H1 (cell line): ENCODE measurements around the gene S100A6. TPM values are rescaled to one million over a fixed set of nuclear protein-coding genes. Genes with fewer than 3 reads are reported as not detected.

Experiments
- CTCF ChIA-PET: fragments of 300-600 bp; sonication (Branson Sonifier 250); formaldehyde crosslinking; loops from one replicate; lab custom pipeline; 2021; ENCODE audit not compliant: partially characterized antibody; lab: Charles Lee
- POLR2A ChIA-PET: fragments of 300-600 bp; sonication (Branson Sonifier 250); formaldehyde crosslinking; loops from one replicate; lab custom pipeline; 2021; ENCODE audit warnings: inconsistent platforms; ENCODE audit not compliant: partially characterized antibody; lab: Charles Lee
- DNase-seq, 2 experiments: peaks; one replicate each; pipeline versions ENCODE4 v3.0.0 to v3.0.0-alpha.2; 2010 to 2022; ENCODE audit warnings: low spot score in 2 of 2, low read depth in 1 of 2, mixed read lengths in 1 of 2
- FAIRE-seq: peaks from 2 replicates; lab custom pipeline; 2011; peaks lifted over from hg19 to GRCh38; lab: Jason Lieb, UNC
- H2AFZ ChIP-seq: 2 replicates; pipeline ENCODE4 v1.8.1; 2012; ENCODE audit warnings: low read length, inconsistent platforms
- H2AK5ac ChIP-seq: 2 replicates; pipeline ENCODE4 v1.6.1; 2013; ENCODE audit warnings: low read depth, low read length
- H2BK120ac ChIP-seq: replicated peaks from 2 replicates; pipeline ENCODE3; 2013; ENCODE audit warnings: low read depth, low read length, inconsistent platforms
- H2BK12ac ChIP-seq: 2 replicates; pipeline ENCODE4 v1.6.1; 2013; ENCODE audit warnings: low read depth, low read length
- H2BK15ac ChIP-seq: 2 replicates; pipeline ENCODE4 v1.6.1; 2013; ENCODE audit warnings: low read length
- H2BK20ac ChIP-seq: 2 replicates; pipeline ENCODE4 v1.6.1; 2013; ENCODE audit warnings: low read length
- H2BK5ac ChIP-seq: 2 replicates; pipeline ENCODE4 v1.6.1; 2013; ENCODE audit warnings: low read depth, low read length
- H3K14ac ChIP-seq: 2 replicates; pipeline ENCODE4 v1.6.1; 2013; ENCODE audit warnings: inconsistent platforms; ENCODE audit not compliant: insufficient read length
- H3K18ac ChIP-seq: 2 replicates; pipeline ENCODE4 v1.6.1; 2013; ENCODE audit warnings: low read length; ENCODE audit errors: extremely low read depth
- H3K23ac ChIP-seq: 2 replicates; pipeline ENCODE4 v1.6.1; 2013; ENCODE audit warnings: inconsistent platforms; ENCODE audit not compliant: insufficient read length
- H3K23me2 ChIP-seq: 2 replicates; pipeline ENCODE4 v1.6.1; 2013; ENCODE audit warnings: low read depth, low read length
- H3K27ac ChIP-seq: 2 replicates; pipeline ENCODE4 v1.6.1; 2011; ENCODE audit warnings: low read depth, low read length, inconsistent platforms
- H3K27me3 ChIP-seq, 4 experiments: replicated peaks in 1 of 4; 1 replicate in 1 of 4; 2 replicates in 3 of 4; pipeline versions ENCODE4 v1.6.1 to v1.8.1; 2011 to 2013; ENCODE audit warnings: low read length in 3 of 4, mild to moderate bottlenecking in 3 of 4, inconsistent platforms in 2 of 4, mixed read lengths in 2 of 4, moderate library complexity in 1 of 4; ENCODE audit not compliant: control insufficient read depth in 3 of 4, insufficient read depth in 3 of 4; ENCODE audit errors: extremely low read depth in 1 of 4
- H3K36me3 ChIP-seq, 4 experiments: 2 replicates each; pipeline versions ENCODE4 v1.6.1 to v1.8.1; 2011 to 2013; ENCODE audit warnings: mild to moderate bottlenecking in 4 of 4, low read length in 3 of 4, moderate library complexity in 2 of 4, control low read depth in 1 of 4, inconsistent platforms in 1 of 4; ENCODE audit not compliant: insufficient read depth in 4 of 4, control insufficient read depth in 2 of 4
- H3K4ac ChIP-seq: replicated peaks from 2 replicates; pipeline ENCODE3; 2013; ENCODE audit warnings: low read length, low read depth, mixed read lengths, inconsistent platforms; ENCODE audit not compliant: insufficient read length
- H3K4me1 ChIP-seq, 4 experiments: replicated peaks in 1 of 4; 1 replicate in 1 of 4; 2 replicates in 3 of 4; pipeline versions ENCODE4 v1.6.1 to v1.8.1; 2011 to 2013; ENCODE audit warnings: low read length in 3 of 4, inconsistent platforms in 2 of 4, mixed read lengths in 1 of 4; ENCODE audit not compliant: insufficient read depth in 4 of 4, control insufficient read depth in 3 of 4
- H3K4me2 ChIP-seq, 2 experiments: 2 replicates each; pipeline versions ENCODE4 v1.6.1 to v1.8.1; 2011 to 2013; ENCODE audit warnings: low read depth in 2 of 2, low read length in 2 of 2, control low read depth in 1 of 2, inconsistent platforms in 1 of 2, mild to moderate bottlenecking in 1 of 2; ENCODE audit not compliant: insufficient read depth in 1 of 2
- H3K4me3 ChIP-seq, 4 experiments: fragments of 200-600, 300-600 bp in 1 of 4; sonication (generic), shearing (Covaris generic), sonication (Bioruptor Twin) in 1 of 4; 2 replicates each; pipeline versions ENCODE4 v1.5.1 to v1.8.1; 2011 to 2016; ENCODE audit warnings: low read length in 4 of 4, low read depth in 3 of 4, control low read depth in 2 of 4, inconsistent platforms in 2 of 4, mild to moderate bottlenecking in 2 of 4, mixed read lengths in 1 of 4, moderate library complexity in 1 of 4; ENCODE audit not compliant: insufficient read depth in 2 of 4; ENCODE audit errors: extremely low read depth in 1 of 4
- H3K56ac ChIP-seq: replicated peaks from 2 replicates; pipeline ENCODE3; 2013; ENCODE audit warnings: low read depth, mild to moderate bottlenecking, mixed read lengths, low read length, inconsistent platforms; ENCODE audit not compliant: insufficient read length
- H3K79me1 ChIP-seq: 2 replicates; pipeline ENCODE4 v1.6.1; 2013; ENCODE audit warnings: low read depth, low read length, control low read depth
- H3K79me2 ChIP-seq, 2 experiments: 2 replicates each; pipeline versions ENCODE4 v1.6.1 to v1.8.1; 2012 to 2013; ENCODE audit warnings: low read length in 2 of 2, mild to moderate bottlenecking in 2 of 2, inconsistent platforms in 1 of 2; ENCODE audit not compliant: insufficient read depth in 2 of 2, control insufficient read depth in 1 of 2
- H3K9ac ChIP-seq, 4 experiments: replicated peaks in 1 of 4; 1 replicate in 1 of 4; 2 replicates in 3 of 4; pipeline versions ENCODE4 v1.6.1 to v1.8.1; 2011 to 2013; ENCODE audit warnings: low read depth in 3 of 4, low read length in 3 of 4, control low read depth in 2 of 4, mild to moderate bottlenecking in 2 of 4, moderate library complexity in 2 of 4, inconsistent platforms in 1 of 4; ENCODE audit errors: extremely low read depth in 1 of 4
- H3K9me3 ChIP-seq, 2 experiments: 2 replicates each; pipeline versions ENCODE4 v1.6.1 to v1.8.1; 2012 to 2013; ENCODE audit warnings: mild to moderate bottlenecking in 2 of 2, moderate library complexity in 2 of 2, control low read depth in 1 of 2, inconsistent platforms in 1 of 2, low read depth in 1 of 2, low read length in 1 of 2, mixed read lengths in 1 of 2; ENCODE audit not compliant: insufficient read depth in 2 of 2
- H4K20me1 ChIP-seq, 2 experiments: replicated peaks in 1 of 2; 2 replicates each; pipeline versions ENCODE3 to v1.8.1; 2011 to 2013; ENCODE audit warnings: inconsistent platforms in 2 of 2, low read length in 2 of 2, mild to moderate bottlenecking in 1 of 2; ENCODE audit not compliant: insufficient read depth in 2 of 2, control insufficient read depth in 1 of 2
- H4K5ac ChIP-seq: 2 replicates; pipeline ENCODE4 v1.6.1; 2013; ENCODE audit warnings: low read length, low read depth, mixed read lengths, inconsistent platforms; ENCODE audit not compliant: insufficient read length
- H4K8ac ChIP-seq: 2 replicates; pipeline ENCODE4 v1.8.0; 2013; ENCODE audit warnings: mild to moderate bottlenecking, moderate library complexity, low read length, inconsistent platforms; ENCODE audit not compliant: insufficient read depth; ENCODE audit errors: extremely low read depth
- H4K91ac ChIP-seq: replicated peaks from 2 replicates; pipeline ENCODE3; 2013; ENCODE audit warnings: low read length, mixed read lengths, inconsistent platforms; ENCODE audit not compliant: insufficient read length
- CBX5 ChIP-seq: fragments of 300-800, 300-1000 bp; sonication (generic); IDR thresholded peaks from 2 replicates; pipeline ENCODE4 v1.7.1; 2016; ENCODE audit warnings: antibody characterized with exemption, low read length, low read depth
- CTBP2 ChIP-seq: IDR thresholded peaks from 2 replicates; pipeline ENCODE4 v1.7.0; 2011; ENCODE audit warnings: borderline replicate concordance, mild to moderate bottlenecking, moderate library complexity, mixed read lengths, low read length; ENCODE audit not compliant: insufficient read depth, insufficient read length
- CTCF ChIP-seq, 3 experiments: IDR thresholded peaks; 1 replicate in 2 of 3; 2 replicates in 1 of 3; pipeline versions ENCODE4 v1.5.1 to v1.6.1; 2011; ENCODE audit warnings: low read length in 3 of 3, mild to moderate bottlenecking in 3 of 3, inconsistent platforms in 2 of 3, low read depth in 1 of 3, moderate library complexity in 1 of 3; ENCODE audit not compliant: insufficient read depth in 1 of 3; ENCODE audit errors: control extremely low read depth in 1 of 3
- GABPA ChIP-seq: IDR thresholded peaks from 2 replicates; pipeline ENCODE4 v1.6.1; 2011; ENCODE audit warnings: mild to moderate bottlenecking, low read length, moderate library complexity, borderline replicate concordance; ENCODE audit not compliant: insufficient read depth
- MAFK ChIP-seq: IDR thresholded peaks from 2 replicates; pipeline ENCODE4 v1.6.1; 2012; ENCODE audit warnings: low read depth, mild to moderate bottlenecking, improper control_type of control experiment, low read length
- NRF1 ChIP-seq: IDR thresholded peaks from 2 replicates; pipeline ENCODE4 v1.6.1; 2011; ENCODE audit warnings: mild to moderate bottlenecking, low read depth, low read length, improper control_type of control experiment
- POLR2A ChIP-seq, 2 experiments: IDR thresholded peaks; 1 replicate in 1 of 2; 2 replicates in 1 of 2; pipeline ENCODE4 v1.6.1; 2011; ENCODE audit warnings: low read depth in 2 of 2, low read length in 2 of 2, mild to moderate bottlenecking in 2 of 2; ENCODE audit errors: control extremely low read depth in 1 of 2
- USF2 ChIP-seq: IDR thresholded peaks from 2 replicates; pipeline ENCODE4 v1.6.1; 2011; ENCODE audit warnings: low read length, improper control_type of control experiment
- WGBS, 2 experiments: shearing (Covaris generic) in 1 of 2; methylation state at CpG; one replicate each; pipeline versions ENCODE4 v1.1.6 to v1.1.7; 2013 to 2015; ENCODE audit warnings: low lambda C conversion rate in 2 of 2, mixed read lengths in 2 of 2, inconsistent platforms in 1 of 2, low coverage in 1 of 2, missing lambda C conversion rate in 1 of 2; ENCODE audit not compliant: insufficient replicate concordance in 2 of 2, insufficient coverage in 1 of 2, insufficient read length in 1 of 2; ENCODE audit errors: extremely low coverage in 1 of 2, missing lambda C conversion rate in 1 of 2; 5-methylcytosine and 5-hydroxymethylcytosine counted together
- polyA plus RNA-seq, 7 experiments: library from polyadenylated mRNA; depleted of rRNA in 3 of 7; stranded (reverse) in 5 of 7; unstranded in 2 of 7; fragments of >200 nt in 5 of 7; fragments of 200-250 nt in 2 of 7; gene quantifications; 1 replicate in 5 of 7; 2 replicates in 1 of 7; 4 replicates in 1 of 7; pipeline versions ENCODE4 v1.2.1 to v1.2.3, GENCODE V29; 2011 to 2013; ENCODE audit warnings: missing spikeins in 2 of 7, mixed read lengths in 2 of 7
- total RNA-seq: library from RNA; stranded (reverse); fragmentation: NEBNext Ultra II Directional; extraction: Animal tissue kit (Norgen Biotek cat#: 25700); gene quantifications from 2 replicates; pipeline ENCODE4 v1.2.1, GENCODE V29; 2021

The S100A6 gene
- total and polyA plus RNA-seq, 2 of the 8 experiments (the other 6 are each of a cell fraction or from before 2014, with no cell fraction given), result 11.1 to 63.0 TPM

GRCh38 chr1:153490272-153491051 lies 45.3 kb downstream of the S100A6 start:
- Histone ChIP-seq H2AFZ (peak overlapping the region; percentile 16; the same call in 1 of the 2 replicates), H4K8ac (no peak overlapping the region; the same call in 1 of the 2 replicates), H2AK5ac (no peak overlapping the region), H3K56ac (no peak overlapping the region), H3K79me1 (no peaks in the 10 kb centered on the region), H3K27me3 (no peaks in the 10 kb centered on the region; a peak in 1 of 7 replicates), H3K27ac (no peak overlapping the region), H2BK20ac (no peak overlapping the region), H4K5ac (no peak overlapping the region), H4K20me1 (no peaks in the 10 kb centered on the region), H4K91ac (no peak overlapping the region), H3K23ac (no peak overlapping the region), H2BK15ac (no peak overlapping the region), H3K4me2 (no peak overlapping the region), H2BK12ac (no peak overlapping the region), H2BK120ac (no peak overlapping the region), H3K4ac (peak overlapping the region; percentile 32), H2BK5ac (no peak overlapping the region), H3K79me2 (no peaks in the 10 kb centered on the region), H3K23me2 (no peaks in the 10 kb centered on the region), H3K4me1 (peaks cover 0 to 4% (median 2%) of the 10 kb centered on the region in 4 experiments; a peak in 2 of 7 replicates), H3K9ac (no peak overlapping the region), H3K4me3 (no peak overlapping the region), H3K18ac (no peak overlapping the region; the same call in 1 of the 2 replicates), H3K36me3 (no peaks in the 10 kb centered on the region), H3K14ac (no peak overlapping the region), H3K9me3 (no peaks in the 10 kb centered on the region)
- DNase-seq (no peak), FAIRE-seq (no peak)
- ChIA-PET POLR2A (no interaction called here), CTCF (interaction anchor here (0.9 to 21.4 kb wide), 4 partner anchors 21 to 138 kb away, joined by 3 to 360 read pairs (median 3); partner anchors contain the start of genes PGLYRP4 and S100A9)
- WGBS, 2 experiments, result 79% methylated on average over 12 of the region's 12 CpGs; no CpG with 5 or more reads in 1 of the 2 experiments
- TF ChIP-seq GABPA (no peak), POLR2A (IDR thresholded peaks at IDR 0.05; ENCODE audit: control extremely low read depth in 1 of 2, low read depth in 2 of 2, low read length in 2 of 2) (no peak), CBX5 (no peak), NRF1 (no peak), USF2 (no peak), CTBP2 (no peak), MAFK (no peak), CTCF (IDR thresholded peaks at IDR 0.05; ENCODE audit: control extremely low read depth in 1 of 3, insufficient read depth in 1 of 3, low read depth in 1 of 3, low read length in 3 of 3) (no peak)
